ENCODE data around the gene TTC38.
"Not testable (repeated sequence)": the region's sequence is repeated elsewhere in the genome, so short reads cannot be mapped to it uniquely, and the experiment has no call there.

The TTC38 gene

GRCh38 chr22:46241396-46242007 lies 26.3 kb upstream of the TTC38 start:
- DNase-seq = no peak
- in situ Hi-C loops (cut with HindIII; ENCODE audit: low pct_ligation_motif_present, low pct_unique_long_range_greater_than_20kb, low sequenced_read_pairs) = no loop called here

GRCh38 chr22:46242076-46242475 lies 25.7 kb upstream of the TTC38 start:
- DNase-seq = no peak
- in situ Hi-C loops (cut with HindIII; ENCODE audit: low pct_ligation_motif_present, low pct_unique_long_range_greater_than_20kb, low sequenced_read_pairs) = no loop called here

GRCh38 chr22:46244771-46245170 lies 23.0 kb upstream of the TTC38 start:
- in situ Hi-C loops (cut with HindIII; ENCODE audit: low pct_ligation_motif_present, low pct_unique_long_range_greater_than_20kb, low sequenced_read_pairs) = no loop called here
- no peak for DNase-seq

GRCh38 chr22:46245511-46245910 lies 22.3 kb upstream of the TTC38 start:
- in situ Hi-C loops (cut with HindIII; ENCODE audit: low pct_ligation_motif_present, low pct_unique_long_range_greater_than_20kb, low sequenced_read_pairs) = no loop called here
- DNase-seq = no peak

- in situ Hi-C loops (cut with HindIII; ENCODE audit: low pct_ligation_motif_present, low pct_unique_long_range_greater_than_20kb, low sequenced_read_pairs) = no loop called here
- no peak for DNase-seq
Observed at GRCh38 chr22:46246178-46246577, 21.6 kb upstream of the TTC38 start.

- in situ Hi-C loops (cut with HindIII; ENCODE audit: low pct_ligation_motif_present, low pct_unique_long_range_greater_than_20kb, low sequenced_read_pairs) = no loop called here
- no peak for DNase-seq
Observed at GRCh38 chr22:46247443-46247975, 20.3 kb upstream of the TTC38 start.

GRCh38 chr22:46250035-46250782 lies 17.6 kb upstream of the TTC38 start, which contains the start of gene CDPF1:
Gene CDPF1 (minus strand): TSS chr22:46250293. CDS start chr22:46248284, 2,009 bp downstream.
- in situ Hi-C loops (cut with HindIII; ENCODE audit: low pct_ligation_motif_present, low pct_unique_long_range_greater_than_20kb, low sequenced_read_pairs) = no loop called here
- DNase-seq = peak; percentile 84

GRCh38 chr22:46250783-46251125 lies 17.1 kb upstream of the TTC38 start:
- in situ Hi-C loops (cut with HindIII; ENCODE audit: low pct_ligation_motif_present, low pct_unique_long_range_greater_than_20kb, low sequenced_read_pairs) = no loop called here
- no peak for DNase-seq

- in situ Hi-C loops (cut with HindIII; ENCODE audit: low pct_ligation_motif_present, low pct_unique_long_range_greater_than_20kb, low sequenced_read_pairs) = no loop called here
- DNase-seq = no peak
Observed at GRCh38 chr22:46251266-46251665, 16.5 kb upstream of the TTC38 start.

- DNase-seq = no peak
- in situ Hi-C loops (cut with HindIII; ENCODE audit: low pct_ligation_motif_present, low pct_unique_long_range_greater_than_20kb, low sequenced_read_pairs) = no loop called here
Observed at GRCh38 chr22:46251816-46252380, 15.9 kb upstream of the TTC38 start.

GRCh38 chr22:46256358-46256958 lies 11.3 kb upstream of the TTC38 start:
- in situ Hi-C loops (cut with HindIII; ENCODE audit: low pct_ligation_motif_present, low pct_unique_long_range_greater_than_20kb, low sequenced_read_pairs) = no loop called here
- no peak for DNase-seq

GRCh38 chr22:46259374-46259773 lies 8.4 kb upstream of the TTC38 start:
- in situ Hi-C loops (cut with HindIII; ENCODE audit: low pct_ligation_motif_present, low pct_unique_long_range_greater_than_20kb, low sequenced_read_pairs) = no loop called here
- DNase-seq = no peak

- in situ Hi-C loops (cut with HindIII; ENCODE audit: low pct_ligation_motif_present, low pct_unique_long_range_greater_than_20kb, low sequenced_read_pairs) = no loop called here
- no peak for DNase-seq
Observed at GRCh38 chr22:46260038-46260437, 7.8 kb upstream of the TTC38 start.

- in situ Hi-C loops (cut with HindIII; ENCODE audit: low pct_ligation_motif_present, low pct_unique_long_range_greater_than_20kb, low sequenced_read_pairs) = no loop called here
- no peak for DNase-seq
Observed at GRCh38 chr22:46262449-46263215, 5.2 kb upstream of the TTC38 start.

GRCh38 chr22:46263216-46263590 lies 4.6 kb upstream of the TTC38 start, which contains the start of gene PKDREJ:
Gene PKDREJ (minus strand): TSS chr22:46263343. CDS start chr22:46263322, 21 bp downstream.
- no peak for DNase-seq
- in situ Hi-C loops (cut with HindIII; ENCODE audit: low pct_ligation_motif_present, low pct_unique_long_range_greater_than_20kb, low sequenced_read_pairs) = no loop called here

GRCh38 chr22:46264520-46264919 lies 3.3 kb upstream of the TTC38 start:
- DNase-seq; in situ Hi-C loops (cut with HindIII; ENCODE audit: low pct_ligation_motif_present, low pct_unique_long_range_greater_than_20kb, low sequenced_read_pairs): not testable (repeated sequence)

- DNase-seq; in situ Hi-C loops (cut with HindIII; ENCODE audit: low pct_ligation_motif_present, low pct_unique_long_range_greater_than_20kb, low sequenced_read_pairs): not testable (repeated sequence)
Observed at GRCh38 chr22:46265627-46266026, 2.2 kb upstream of the TTC38 start.

- in situ Hi-C loops (cut with HindIII; ENCODE audit: low pct_ligation_motif_present, low pct_unique_long_range_greater_than_20kb, low sequenced_read_pairs) = no loop called here
- DNase-seq = no peak
Observed at GRCh38 chr22:46269564-46269963, 1.8 kb downstream of the TTC38 start.

- in situ Hi-C loops (cut with HindIII; ENCODE audit: low pct_ligation_motif_present, low pct_unique_long_range_greater_than_20kb, low sequenced_read_pairs) = no loop called here
- no peak for DNase-seq
Observed at GRCh38 chr22:46272196-46272595, 4.4 kb downstream of the TTC38 start.
